Measurements from ENCODE around the gene LRRC1. TPM values are rescaled to one million over a fixed set of nuclear protein-coding genes. Genes with fewer than 3 reads are reported as not detected.

LRRC1 gene
- total RNA-seq, 1 experiment from 2014 or later, result 10.3 TPM

- H3K9me3 ChIP-seq (ENCODE audit: control insufficient read depth, low read depth, low read length), result no peaks in the 10 kb centered on the region
- TF ChIP-seq, protein P1, sequence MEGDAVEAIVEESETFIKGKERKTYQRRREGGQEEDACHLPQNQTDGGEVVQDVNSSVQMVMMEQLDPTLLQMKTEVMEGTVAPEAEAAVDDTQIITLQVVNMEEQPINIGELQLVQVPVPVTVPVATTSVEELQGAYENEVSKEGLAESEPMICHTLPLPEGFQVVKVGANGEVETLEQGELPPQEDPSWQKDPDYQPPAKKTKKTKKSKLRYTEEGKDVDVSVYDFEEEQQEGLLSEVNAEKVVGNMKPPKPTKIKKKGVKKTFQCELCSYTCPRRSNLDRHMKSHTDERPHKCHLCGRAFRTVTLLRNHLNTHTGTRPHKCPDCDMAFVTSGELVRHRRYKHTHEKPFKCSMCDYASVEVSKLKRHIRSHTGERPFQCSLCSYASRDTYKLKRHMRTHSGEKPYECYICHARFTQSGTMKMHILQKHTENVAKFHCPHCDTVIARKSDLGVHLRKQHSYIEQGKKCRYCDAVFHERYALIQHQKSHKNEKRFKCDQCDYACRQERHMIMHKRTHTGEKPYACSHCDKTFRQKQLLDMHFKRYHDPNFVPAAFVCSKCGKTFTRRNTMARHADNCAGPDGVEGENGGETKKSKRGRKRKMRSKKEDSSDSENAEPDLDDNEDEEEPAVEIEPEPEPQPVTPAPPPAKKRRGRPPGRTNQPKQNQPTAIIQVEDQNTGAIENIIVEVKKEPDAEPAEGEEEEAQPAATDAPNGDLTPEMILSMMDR (conservative IDR thresholded peaks at IDR 0.05), result no peak
- no peak overlapping the region for H3K4me2 ChIP-seq (ENCODE audit: insufficient read depth, insufficient read length, low read length)
Measured at GRCh38 chr6:53894091-53894490, 99.3 kb downstream of the LRRC1 start.

More at GRCh38 chr6:53894091-53894490, 99.3 kb downstream of the LRRC1 start:
- no CpG with 5 or more reads among the region's 2 CpGs for WGBS (ENCODE audit: extremely low coverage, insufficient read length, low lambda C conversion rate)
- H2BK120ac ChIP-seq (ENCODE audit: low read depth, low read length, poor library complexity, severe bottlenecking), result no peak overlapping the region
- H3K56ac ChIP-seq (ENCODE audit: insufficient read length, low read depth, low read length), result no peak overlapping the region
- no peak overlapping the region for H2BK12ac ChIP-seq (ENCODE audit: insufficient read length, low read depth, low read length)
- Mint-ChIP-seq H3K27me3 (ENCODE audit: low read depth) (no peaks in the 10 kb centered on the region), H3K36me3 (ENCODE audit: insufficient read depth in 1 of 3, low read depth in 3 of 3) (peaks cover 0 to 3% (median 2%) of the 10 kb centered on the region in 3 experiments; a peak in 3 of 7 replicates), H3K27ac (no peak overlapping the region), H3K4me1 (peaks cover 32 to 37% of the 10 kb centered on the region in 2 experiments), H3K4me3 (no peak overlapping the region), H3K9me3 (no peaks in the 10 kb centered on the region; a peak in 1 of 5 replicates)
- H3K23ac ChIP-seq (ENCODE audit: insufficient read length, low read depth, low read length), result no peak overlapping the region
- H4K20me1 ChIP-seq (ENCODE audit: control insufficient read depth, insufficient read depth, insufficient read length), result no peaks in the 10 kb centered on the region
- H3K18ac ChIP-seq (ENCODE audit: insufficient read length, low read depth, low read length), result no peak overlapping the region
- no peak overlapping the region for H2BK20ac ChIP-seq (ENCODE audit: low read depth, low read length, poor library complexity, severe bottlenecking)
- H2BK5ac ChIP-seq (ENCODE audit: insufficient read length, low read length), result no peak overlapping the region
- H2BK15ac ChIP-seq (ENCODE audit: low read depth, low read length), result no peak overlapping the region
- no peak overlapping the region for H3K4ac ChIP-seq (ENCODE audit: low read depth, low read length)
- H3K14ac ChIP-seq (ENCODE audit: insufficient read depth, low read length), result no peak overlapping the region; the same call in 1 of the 2 replicates
- H3K79me2 ChIP-seq (ENCODE audit: insufficient read depth, low read length), result no peaks in the 10 kb centered on the region
- no peak overlapping the region for H4K5ac ChIP-seq (ENCODE audit: insufficient read length, low read depth, low read length)
- no peaks in the 10 kb centered on the region for H3K27me3 ChIP-seq (ENCODE audit: insufficient read depth, low read length)
- peaks cover 4% of the 10 kb centered on the region for H3K4me1 ChIP-seq (ENCODE audit: insufficient read depth, low read length)
- no peak overlapping the region for H3K9ac ChIP-seq (ENCODE audit: extremely low read depth, insufficient read length, low read length)
- DNase-seq, result no peak
- H4K8ac ChIP-seq (replicated peaks; ENCODE audit: insufficient read length, low read depth, low read length), result no peak overlapping the region
- H2AFZ ChIP-seq (ENCODE audit: low read length), result no peak overlapping the region
- H2AK5ac ChIP-seq (ENCODE audit: insufficient read length, low read length), result no peak overlapping the region
- no peaks in the 10 kb centered on the region for H3K79me1 ChIP-seq (ENCODE audit: insufficient read depth, low read depth, low read length, poor library complexity, severe bottlenecking)
- H3K27ac ChIP-seq (ENCODE audit: insufficient read length, low read depth, low read length), result peak overlapping the region; percentile 1
- H3T11ph ChIP-seq (ENCODE audit: low read length), result no peak overlapping the region
- peak overlapping the region; percentile 77 for H4K91ac ChIP-seq (ENCODE audit: insufficient read length, low read depth, low read length)
- H3K23me2 ChIP-seq (ENCODE audit: insufficient read length, low read depth, low read length, poor library complexity, severe bottlenecking), result no peaks in the 10 kb centered on the region

Data from H9 (cell line).